ENCODE data around the gene SEPTIN10.
"Not testable (repeated sequence)": the region's sequence is repeated elsewhere in the genome, so short reads cannot be mapped to it uniquely, and the experiment has no call there.

SEPTIN10 gene

GRCh38 chr2:109613922-109614714, at the start of gene SEPTIN10, which contains the start of gene SOWAHC:
TSS of gene SEPTIN10 (minus strand) at chr2:109613966. CDS start at chr2:109613827, 139 bp downstream.
TSS of gene SOWAHC (plus strand) at chr2:109614364. CDS start at chr2:109614490, 126 bp downstream.
- peak; percentile 86 for DNase-seq

- DNase-seq = no peak
These were observed 49.1 kb upstream of the SEPTIN10 start for GRCh38 chr2:109662889-109663288.

GRCh38 chr2:109660046-109660860, 46.5 kb upstream of the SEPTIN10 start:
- DNase-seq = no peak

GRCh38 chr2:109659396-109660045, 45.8 kb upstream of the SEPTIN10 start:
- DNase-seq = no peak

- DNase-seq = no peak
These were observed 41.5 kb upstream of the SEPTIN10 start for GRCh38 chr2:109655287-109655686.

GRCh38 chr2:109654326-109655050, 40.7 kb upstream of the SEPTIN10 start:
- DNase-seq = no peak

- no peak for DNase-seq
These were observed 36.2 kb upstream of the SEPTIN10 start for GRCh38 chr2:109649736-109650695.

- no peak for DNase-seq
These were observed 34.3 kb upstream of the SEPTIN10 start for GRCh38 chr2:109648041-109648527.

GRCh38 chr2:109647636-109648035, 33.9 kb upstream of the SEPTIN10 start:
- no peak for DNase-seq

- DNase-seq = no peak
These were observed 33.2 kb upstream of the SEPTIN10 start for GRCh38 chr2:109646961-109647360.

- no peak for DNase-seq
These were observed 31.8 kb upstream of the SEPTIN10 start for GRCh38 chr2:109645412-109646184.

GRCh38 chr2:109644571-109645275, 31.0 kb upstream of the SEPTIN10 start:
- DNase-seq = no peak

GRCh38 chr2:109640000-109640399, 26.2 kb upstream of the SEPTIN10 start:
- DNase-seq = not testable (repeated sequence)

- peak; percentile 9 for DNase-seq
These were observed 25.0 kb upstream of the SEPTIN10 start for GRCh38 chr2:109638795-109639194.

- no peak for DNase-seq
These were observed 24.2 kb upstream of the SEPTIN10 start for GRCh38 chr2:109637749-109638570.

GRCh38 chr2:109636317-109636716, 22.6 kb upstream of the SEPTIN10 start:
- DNase-seq = no peak

GRCh38 chr2:109635426-109636304, 21.9 kb upstream of the SEPTIN10 start:
- DNase-seq = no peak

Measured in NCI-H1105 treated with DMSO at 0.1 percent for 48 hours (cell line).